Spleen (tissue), 11 donors: ENCODE measurements around the gene CGB1. TPM values are rescaled to one million over a fixed set of nuclear protein-coding genes. Genes with fewer than 3 reads are reported as not detected.

Source experiments
- DNase-seq: peaks from one replicate; pipeline ENCODE4 v3.0.0-alpha.2; 2020
- H3K27ac ChIP-seq, 8 donors: fragments of 200-600 bp; sonication (generic) in 7 of 8; 1 replicate in 4 of 8; 2 replicates in 4 of 8; pipeline versions ENCODE4 v1.5.0 to v1.8.0; 2016 to 2021; ENCODE audit warnings: inconsistent platforms in 4 of 8, mild to moderate bottlenecking in 4 of 8, moderate library complexity in 1 of 8
- H3K27me3 ChIP-seq, 7 donors: fragments of 200-600 bp; sonication (generic) in 6 of 7; replicated peaks in 1 of 7; 1 replicate in 4 of 7; 2 replicates in 3 of 7; pipeline versions ENCODE4 v1.5.0 to v1.8.0; 2016 to 2021; ENCODE audit warnings: inconsistent platforms in 3 of 7, mild to moderate bottlenecking in 1 of 7
- H3K36me3 ChIP-seq, 6 donors: fragments of 200-600 bp; sonication (generic) in 5 of 6; 1 replicate in 4 of 6; 2 replicates in 2 of 6; pipeline versions ENCODE4 v1.5.0 to v1.8.0; 2016 to 2021; ENCODE audit warnings: inconsistent platforms in 2 of 6
- H3K4me1 ChIP-seq, 6 donors: fragments of 200-600 bp; sonication (generic) in 5 of 6; 1 replicate in 3 of 6; 2 replicates in 3 of 6; pipeline versions ENCODE4 v1.5.0 to v1.8.0; 2016 to 2021; ENCODE audit warnings: inconsistent platforms in 3 of 6
- H3K4me3 ChIP-seq, 8 donors: fragments of 200-600 bp; sonication (generic) in 7 of 8; 1 replicate in 4 of 8; 2 replicates in 4 of 8; pipeline versions ENCODE4 v1.5.0 to v1.8.0; 2016 to 2021; ENCODE audit warnings: inconsistent platforms in 4 of 8, mild to moderate bottlenecking in 4 of 8, moderate library complexity in 2 of 8
- H3K9me3 ChIP-seq, 8 donors: fragments of 200-600 bp; sonication (generic) in 7 of 8; 1 replicate in 4 of 8; 2 replicates in 4 of 8; pipeline versions ENCODE4 v1.5.0 to v1.8.0; 2016 to 2021; ENCODE audit warnings: inconsistent platforms in 4 of 8
- POLR2A ChIP-seq, 3 donors: fragments of 450-650 bp; IDR thresholded peaks; one replicate each; pipeline ENCODE4 v1.5.1; 2017; ENCODE audit warnings: antibody characterized with exemption in 3 of 3, mild to moderate bottlenecking in 1 of 3
- POLR2AphosphoS5 ChIP-seq, 3 donors: sonication (generic); formaldehyde crosslinking; IDR thresholded peaks; one replicate each; pipeline ENCODE4 v1.5.1; 2017; ENCODE audit warnings: antibody characterized with exemption in 3 of 3
- WGBS, 5 donors: extraction: QIAGEN DNeasy Blood & Tissue Kit in 3 of 5; methylation state at CpG; one replicate each; pipeline versions ENCODE4 v1.1.5 to v1.1.7; 2013 to 2018; 5-methylcytosine and 5-hydroxymethylcytosine counted together
- intact Hi-C: fragments of 100-400 bp; cut with DNase I; formaldehyde crosslinking; loops from one replicate; pipeline ENCODE4 v1.15.0; 2023; ENCODE audit warnings: low total_unique reads
- polyA plus RNA-seq, 3 donors: library from polyadenylated mRNA; stranded (reverse); fragments of 200-250 nt; gene quantifications; one replicate each; pipeline ENCODE4 v1.2.1, GENCODE V29; 2013
- total RNA-seq, 7 donors: library from RNA; depleted of rRNA in 3 of 7; stranded (reverse); fragments of >200 nt in 3 of 7; fragmentation: NEBNext Ultra II Directional in 4 of 7; extraction: Animal tissue kit (Norgen Biotek cat#: 25700) in 4 of 7; gene quantifications; one replicate each; pipeline versions ENCODE4 v1.1.0 to v1.2.1, GENCODE V29; 2016 to 2021
- TF ChIP-seq, protein P1 (sequence below), 11 experiments: fragments of 200-600 bp in 7 of 11; fragments of 450-650 bp in 4 of 11; sonication (generic) in 4 of 11; IDR thresholded peaks in 8 of 11; conservative IDR thresholded peaks in 3 of 11; 1 replicate in 7 of 11; 2 replicates in 4 of 11; pipeline versions ENCODE4 v1.4.0 to v1.8.0; 2016 to 2021; ENCODE audit warnings: antibody characterized with exemption in 11 of 11, inconsistent platforms in 4 of 11, mild to moderate bottlenecking in 1 of 11
- donor health status: healthy with polysubstance abuse.
- donor health status: DM: no; HTN: no; CAD: no; lungs with moderate emphysema.
- donor health status: DM: no; HTN: no; CAD: no.
- donor health status: Bipolar disorder and iron deficiency.
- donor health status: healthy.
- donor health status: DM: no; HTN: no; CAD: no.
- donor health status: DM: yes; HTN: yes; CAD: no.

The CGB1 gene
- total and polyA plus RNA-seq, 10 donors: 0.35 TPM; not detected in 9

DNA sequence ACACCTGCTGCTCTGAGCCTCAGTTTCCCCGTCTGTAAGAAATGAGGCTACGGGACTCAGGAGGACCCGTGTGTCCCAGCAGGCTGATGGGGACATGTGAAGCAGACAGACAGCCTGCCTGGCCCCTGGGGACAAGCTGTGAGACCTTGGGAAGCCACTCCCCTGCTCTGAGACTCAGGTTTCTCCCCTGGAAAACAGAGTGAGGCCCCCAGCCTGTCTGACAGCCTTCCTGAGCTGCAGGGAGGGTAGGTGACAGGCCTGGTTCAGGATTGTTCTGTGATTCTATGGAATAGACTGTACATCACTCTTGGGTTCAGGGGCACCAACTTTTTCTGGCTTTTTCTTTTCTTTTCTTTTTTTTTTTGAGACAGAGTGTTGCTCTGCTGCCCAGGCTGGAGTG lies 30.9 kb upstream of the CGB1 start:
- Histone ChIP-seq H3K27ac (no peak overlapping the region), H3K4me3 (no peak overlapping the region), H3K27me3 (peaks cover 0 to 100% (median 71%) of the 10 kb centered on the region in 7 donors), H3K9me3 (peaks cover 0 to 4% (median 0%) of the 10 kb centered on the region in 8 donors), H3K36me3 (no peaks in the 10 kb centered on the region), H3K4me1 (peaks cover 0 to 20% (median 12%) of the 10 kb centered on the region in 6 donors)
- TF ChIP-seq POLR2A (IDR thresholded peaks at IDR 0.05) (no peak), POLR2AphosphoS5 (IDR thresholded peaks at IDR 0.05) (no peak)
- TF ChIP-seq, protein P1, sequence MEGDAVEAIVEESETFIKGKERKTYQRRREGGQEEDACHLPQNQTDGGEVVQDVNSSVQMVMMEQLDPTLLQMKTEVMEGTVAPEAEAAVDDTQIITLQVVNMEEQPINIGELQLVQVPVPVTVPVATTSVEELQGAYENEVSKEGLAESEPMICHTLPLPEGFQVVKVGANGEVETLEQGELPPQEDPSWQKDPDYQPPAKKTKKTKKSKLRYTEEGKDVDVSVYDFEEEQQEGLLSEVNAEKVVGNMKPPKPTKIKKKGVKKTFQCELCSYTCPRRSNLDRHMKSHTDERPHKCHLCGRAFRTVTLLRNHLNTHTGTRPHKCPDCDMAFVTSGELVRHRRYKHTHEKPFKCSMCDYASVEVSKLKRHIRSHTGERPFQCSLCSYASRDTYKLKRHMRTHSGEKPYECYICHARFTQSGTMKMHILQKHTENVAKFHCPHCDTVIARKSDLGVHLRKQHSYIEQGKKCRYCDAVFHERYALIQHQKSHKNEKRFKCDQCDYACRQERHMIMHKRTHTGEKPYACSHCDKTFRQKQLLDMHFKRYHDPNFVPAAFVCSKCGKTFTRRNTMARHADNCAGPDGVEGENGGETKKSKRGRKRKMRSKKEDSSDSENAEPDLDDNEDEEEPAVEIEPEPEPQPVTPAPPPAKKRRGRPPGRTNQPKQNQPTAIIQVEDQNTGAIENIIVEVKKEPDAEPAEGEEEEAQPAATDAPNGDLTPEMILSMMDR (IDR thresholded peaks at IDR 0.05 in 8 of 11, conservative IDR thresholded peaks at IDR 0.05 in 3 of 11): no peak
- no peak for DNase-seq
- intact Hi-C loops: no loop called here
- 30 to 66% (median 62%) methylated on average over 3 of the region's 3 CpGs for WGBS, 5 donors

DNA sequence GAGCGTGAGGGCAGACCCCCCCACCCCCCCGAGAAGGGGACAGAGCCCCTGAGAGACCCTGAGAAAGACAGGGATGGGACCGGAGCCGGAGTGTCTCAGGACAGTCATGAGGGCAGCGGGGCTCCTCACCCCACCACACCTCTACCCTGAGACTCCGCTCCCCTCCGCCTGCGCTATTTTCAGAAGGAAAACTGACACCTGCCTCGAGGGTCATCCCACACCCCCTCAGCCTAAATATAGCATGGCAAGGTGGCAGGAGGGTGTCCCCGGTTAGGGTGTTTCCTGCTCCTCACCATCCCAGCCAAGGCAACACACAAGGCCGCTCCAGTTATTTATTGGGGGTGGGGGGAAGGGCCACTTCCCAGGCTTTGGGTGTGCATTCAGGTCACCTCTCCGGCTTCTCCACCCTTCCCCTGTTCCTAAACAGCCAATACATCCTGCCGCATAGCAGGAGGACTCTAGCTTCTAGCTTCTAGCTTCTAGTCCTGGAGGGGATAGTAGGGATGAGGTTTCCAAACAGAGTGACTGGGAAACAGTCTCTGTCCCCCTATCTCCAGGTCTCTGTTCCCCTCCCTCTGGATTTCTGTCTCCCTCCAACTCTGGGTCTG lies 29.3 kb upstream of the CGB1 start:
- intact Hi-C loops: no loop called here
- Histone ChIP-seq H3K9me3 (no peaks in the 10 kb centered on the region), H3K36me3 (no peaks in the 10 kb centered on the region), H3K4me3 (no peak overlapping the region), H3K27ac (no peak overlapping the region), H3K4me1 (peaks cover 0 to 10% (median 6%) of the 10 kb centered on the region in 6 donors), H3K27me3 (peaks cover 0 to 100% (median 63%) of the 10 kb centered on the region in 7 donors)
- DNase-seq: no peak
- WGBS, 5 donors: 43 to 52% (median 48%) methylated on average over 12 to 13 of the region's 13 CpGs
- TF ChIP-seq, protein P1 (IDR thresholded peaks at IDR 0.05 in 8 of 11, conservative IDR thresholded peaks at IDR 0.05 in 3 of 11): no peak
- TF ChIP-seq POLR2AphosphoS5 (IDR thresholded peaks at IDR 0.05): no peak
- TF ChIP-seq POLR2A (IDR thresholded peaks at IDR 0.05): no peak

DNA sequence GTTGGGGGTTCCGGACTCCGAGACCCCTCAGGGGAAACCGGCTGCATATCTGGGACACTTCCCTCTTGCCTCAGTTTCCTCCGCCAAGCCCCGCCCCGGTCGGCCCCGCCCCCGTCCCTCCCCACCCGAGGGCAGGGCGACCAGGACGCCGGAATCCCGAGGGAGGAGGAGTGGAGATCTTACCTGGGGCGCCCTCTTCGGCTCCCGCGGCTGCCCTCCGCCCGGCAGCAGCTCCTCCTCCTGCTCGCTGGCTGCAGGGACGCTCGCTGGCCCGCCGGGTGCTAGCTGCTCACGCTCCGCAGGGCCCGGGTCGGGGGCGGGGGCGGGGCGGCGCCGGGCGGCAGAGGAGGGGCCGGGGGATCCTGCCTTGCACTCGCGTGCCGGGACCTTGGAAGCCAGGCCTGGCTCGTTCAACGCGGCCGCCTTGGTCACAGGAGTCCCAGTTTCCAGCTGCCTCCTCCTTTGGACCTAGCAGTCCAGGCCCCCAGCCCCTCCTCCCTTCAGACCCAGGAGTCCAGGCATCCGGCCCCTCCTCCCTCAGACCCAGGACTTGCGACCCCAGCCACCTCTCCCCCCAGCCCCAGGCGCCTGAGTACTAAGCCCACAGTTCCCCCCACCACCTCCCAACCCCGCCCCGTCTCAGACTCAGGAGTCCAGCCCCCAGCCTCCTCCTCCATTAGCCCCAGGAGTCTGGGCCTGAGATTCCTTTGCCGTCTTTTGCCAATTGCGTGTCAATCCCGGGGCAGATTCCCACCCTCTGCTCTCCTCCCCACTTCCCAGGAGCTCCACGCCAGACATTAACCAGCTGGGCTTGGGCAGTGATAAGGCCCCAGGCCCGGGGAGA lies 28.3 kb upstream of the CGB1 start, which contains the start of gene NTF4:
TSS of gene NTF4 (minus strand) at position 51 of the 844 bp plus-strand sequence. CDS start 2,821 bp downstream, outside the sequence.
- no peak for DNase-seq
- intact Hi-C loops: no loop called here
- Histone ChIP-seq H3K9me3 (no peaks in the 10 kb centered on the region), H3K27ac (no peak within 1 kb of the TSS), H3K4me1 (peaks cover 0 to 10% (median 6%) of the 10 kb centered on the region in 6 donors), H3K27me3 (peaks cover 0 to 99% (median 57%) of the 10 kb centered on the region in 7 donors), H3K36me3 (no peaks in the 10 kb centered on the region), H3K4me3 (peak within 1 kb of the TSS in 1 of 8 donors; percentile 49)
- TF ChIP-seq POLR2AphosphoS5 (IDR thresholded peaks at IDR 0.05) (no peak), POLR2A (IDR thresholded peaks at IDR 0.05) (no peak)
- TF ChIP-seq, protein P1 (IDR thresholded peaks at IDR 0.05 in 8 of 11, conservative IDR thresholded peaks at IDR 0.05 in 3 of 11): no peak
- 6 to 18% (median 7%) methylated on average over 22 to 53 of the region's 53 CpGs for WGBS, 5 donors
